ENCODE measurements around the gene TMPO. TPM values are rescaled to one million over a fixed set of nuclear protein-coding genes. Genes with fewer than 3 reads are reported as not detected.
"Not testable (repeated sequence)": the region's sequence is repeated elsewhere in the genome, so short reads cannot be mapped to it uniquely, and the experiment has no call there.

Gene TMPO
- total and polyA plus RNA-seq, 4 experiments from 2014 or later, result 21.7 to 160 (median 98.0) TPM

DNA sequence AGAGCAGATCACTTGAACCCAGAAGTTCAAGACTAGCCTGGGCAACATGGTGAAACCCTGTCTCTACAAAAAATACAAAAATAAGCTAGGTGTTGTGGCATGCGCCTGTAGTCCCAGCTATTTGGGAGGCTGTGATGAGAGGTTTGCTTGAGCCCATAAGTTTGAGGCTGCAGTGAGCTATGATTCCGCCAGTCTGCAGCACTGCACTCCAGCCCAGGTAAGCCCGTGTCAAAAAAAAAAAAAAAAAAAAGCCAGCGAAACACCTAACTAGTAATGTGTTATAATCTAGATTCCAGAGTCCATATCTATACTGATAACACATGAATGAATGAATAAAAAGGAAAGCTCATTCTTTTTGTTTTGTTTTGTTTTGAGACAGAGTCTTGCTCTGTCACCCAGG is 59.6 kb downstream of the TMPO start:
- Mint-ChIP-seq H3K4me1 (no peaks in the 10 kb centered on the region), H3K27me3 (peaks cover 0 to 2% of the 10 kb centered on the region in 2 donors), H3K9me3 (peaks cover 0 to 3% (median 0%) of the 10 kb centered on the region in 8 donors), H3K4me3 (no peak overlapping the region), H3K27ac (no peak overlapping the region), H3K36me3 (no peaks in the 10 kb centered on the region)
- ChIA-PET CTCF (ENCODE audit: partially characterized antibody) (interaction anchor here (0.9 to 2.0 kb wide), 3 partner anchors 8 to 87 kb away, joined by 3 to 17 read pairs (median 3); no protein-coding TSS in a partner anchor), POLR2A (ENCODE audit: partially characterized antibody) (no interaction called here)
- H3K9me3 ChIP-seq (ENCODE audit: control insufficient read depth in 1 of 2, low read length in 2 of 2), result no peaks in the 10 kb centered on the region
- no peaks in the 10 kb centered on the region for H3K36me3 ChIP-seq (ENCODE audit: insufficient read depth, low read length)
- no peaks in the 10 kb centered on the region for H3K4me1 ChIP-seq (ENCODE audit: insufficient read depth, low read length)
- H3K27ac ChIP-seq (ENCODE audit: low read depth, low read length), result no peak overlapping the region
- H3K4me3 ChIP-seq (ENCODE audit: low read length in 2 of 2), result no peak overlapping the region
- H3K27me3 ChIP-seq (ENCODE audit: insufficient read depth, low read length), result no peaks in the 10 kb centered on the region
- intact Hi-C loops (cut with micrococcal nuclease), result no loop called here
- DNase-seq, result no peak

DNA sequence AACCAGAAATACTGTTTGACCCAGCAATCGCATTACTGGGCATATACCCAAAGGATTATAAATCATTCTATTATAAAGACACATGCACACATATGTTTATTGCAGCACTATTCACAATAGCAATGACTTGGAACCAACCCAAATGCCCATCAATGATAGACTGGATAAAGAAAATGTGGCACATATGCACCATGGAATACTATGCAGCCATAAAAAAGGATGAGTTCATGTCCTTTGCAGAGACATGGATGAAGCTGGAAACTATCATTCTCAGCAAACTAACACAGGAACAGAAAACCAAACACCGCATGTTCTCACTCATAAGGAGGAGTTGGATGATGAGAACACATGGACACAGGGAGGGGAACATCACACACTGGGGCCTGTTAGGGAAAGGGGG is 61.4 kb downstream of the TMPO start:
- H3K27me3 Mint-ChIP-seq; H3K27me3 ChIP-seq (ENCODE audit: insufficient read depth, low read length); H3K4me3 Mint-ChIP-seq; H3K4me3 ChIP-seq (ENCODE audit: low read length in 2 of 2); H3K9me3 ChIP-seq (ENCODE audit: control insufficient read depth in 1 of 2, low read length in 2 of 2); H3K36me3 Mint-ChIP-seq; DNase-seq; POLR2A ChIA-PET (ENCODE audit: partially characterized antibody); H3K27ac ChIP-seq (ENCODE audit: low read depth, low read length); H3K4me1 Mint-ChIP-seq; H3K27ac Mint-ChIP-seq; H3K4me1 ChIP-seq (ENCODE audit: insufficient read depth, low read length); intact Hi-C loops (cut with micrococcal nuclease); H3K9me3 Mint-ChIP-seq; H3K36me3 ChIP-seq (ENCODE audit: insufficient read depth, low read length): not testable (repeated sequence)
- CTCF ChIA-PET (ENCODE audit: partially characterized antibody), result interaction anchor here (1.1 kb wide), 1 partner anchor 10 kb away, joined by 7 read pairs; no protein-coding TSS in a partner anchor

DNA sequence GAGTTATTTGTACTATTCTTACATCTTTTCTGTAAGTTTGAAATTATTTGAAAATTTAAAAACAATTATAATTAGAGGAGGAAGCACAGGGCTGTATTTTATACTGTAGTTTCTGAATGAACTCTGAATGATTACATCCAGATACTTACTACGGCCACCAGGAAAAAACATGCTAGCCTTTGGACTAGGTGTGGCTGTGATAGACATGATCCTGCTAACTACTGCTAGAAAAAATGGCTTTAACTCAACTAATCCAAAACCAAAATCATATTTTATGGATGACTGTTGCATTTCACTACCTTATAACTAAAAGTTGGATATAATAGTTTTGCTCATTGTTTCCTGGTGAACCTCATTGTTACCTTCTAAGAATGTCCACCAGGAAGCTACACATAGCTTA is 63.0 kb downstream of the TMPO start:
- H3K27me3 Mint-ChIP-seq, result peaks cover 0 to 2% of the 10 kb centered on the region in 2 donors
- no peaks in the 10 kb centered on the region for H3K4me1 ChIP-seq (ENCODE audit: insufficient read depth, low read length)
- H3K27ac ChIP-seq (ENCODE audit: low read depth, low read length), result no peak overlapping the region
- no peak overlapping the region for H3K4me3 Mint-ChIP-seq
- H3K9me3 Mint-ChIP-seq, result peaks cover 0 to 3% (median 0%) of the 10 kb centered on the region in 8 donors
- no peak overlapping the region for H3K4me3 ChIP-seq (ENCODE audit: low read length in 2 of 2)
- POLR2A ChIA-PET (ENCODE audit: partially characterized antibody), result no interaction called here
- intact Hi-C loops (cut with micrococcal nuclease), result no loop called here
- no peak overlapping the region for H3K27ac Mint-ChIP-seq
- CTCF ChIA-PET (ENCODE audit: partially characterized antibody), result no interaction called here
- H3K27me3 ChIP-seq (ENCODE audit: insufficient read depth, low read length), result no peaks in the 10 kb centered on the region
- H3K9me3 ChIP-seq (ENCODE audit: control insufficient read depth in 1 of 2, low read length in 2 of 2), result no peaks in the 10 kb centered on the region
- H3K36me3 ChIP-seq (ENCODE audit: insufficient read depth, low read length), result no peaks in the 10 kb centered on the region
- DNase-seq, result no peak
- H3K36me3 Mint-ChIP-seq, result no peaks in the 10 kb centered on the region
- no peaks in the 10 kb centered on the region for H3K4me1 Mint-ChIP-seq

DNA sequence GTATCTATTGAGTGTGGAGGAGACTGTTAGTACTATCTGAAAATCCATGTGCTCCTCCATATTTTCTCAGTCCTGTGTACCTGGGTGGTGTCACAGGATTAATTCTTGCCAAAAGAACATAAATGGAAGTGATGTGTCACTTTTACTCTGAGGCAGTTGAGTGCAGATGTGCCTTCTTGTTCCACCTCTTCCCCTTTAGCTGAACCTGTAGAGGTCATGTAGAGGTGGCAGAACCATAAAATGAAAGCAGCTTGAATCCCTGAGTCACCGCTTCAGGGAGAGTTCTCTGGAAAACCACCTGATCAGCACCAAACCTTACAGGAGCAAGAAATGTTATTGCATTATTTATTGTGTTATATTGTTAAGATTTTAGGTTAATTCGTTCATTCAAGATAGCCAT is 63.4 kb downstream of the TMPO start:
- H3K4me1 Mint-ChIP-seq, result no peaks in the 10 kb centered on the region
- ChIA-PET CTCF (ENCODE audit: partially characterized antibody) (no interaction called here), POLR2A (ENCODE audit: partially characterized antibody) (no interaction called here)
- intact Hi-C loops (cut with micrococcal nuclease), result no loop called here
- H3K27ac Mint-ChIP-seq, result no peak overlapping the region
- H3K4me3 Mint-ChIP-seq, result no peak overlapping the region
- no peaks in the 10 kb centered on the region for H3K4me1 ChIP-seq (ENCODE audit: insufficient read depth, low read length)
- H3K27me3 Mint-ChIP-seq, result peaks cover 0 to 2% of the 10 kb centered on the region in 2 donors
- no peak for DNase-seq
- peaks cover 0 to 3% (median 0%) of the 10 kb centered on the region in 8 donors for H3K9me3 Mint-ChIP-seq
- H3K9me3 ChIP-seq (ENCODE audit: control insufficient read depth in 1 of 2, low read length in 2 of 2), result no peaks in the 10 kb centered on the region
- H3K36me3 ChIP-seq (ENCODE audit: insufficient read depth, low read length), result no peaks in the 10 kb centered on the region
- H3K36me3 Mint-ChIP-seq, result no peaks in the 10 kb centered on the region
- no peak overlapping the region for H3K4me3 ChIP-seq (ENCODE audit: low read length in 2 of 2)
- no peaks in the 10 kb centered on the region for H3K27me3 ChIP-seq (ENCODE audit: insufficient read depth, low read length)
- no peak overlapping the region for H3K27ac ChIP-seq (ENCODE audit: low read depth, low read length)

DNA sequence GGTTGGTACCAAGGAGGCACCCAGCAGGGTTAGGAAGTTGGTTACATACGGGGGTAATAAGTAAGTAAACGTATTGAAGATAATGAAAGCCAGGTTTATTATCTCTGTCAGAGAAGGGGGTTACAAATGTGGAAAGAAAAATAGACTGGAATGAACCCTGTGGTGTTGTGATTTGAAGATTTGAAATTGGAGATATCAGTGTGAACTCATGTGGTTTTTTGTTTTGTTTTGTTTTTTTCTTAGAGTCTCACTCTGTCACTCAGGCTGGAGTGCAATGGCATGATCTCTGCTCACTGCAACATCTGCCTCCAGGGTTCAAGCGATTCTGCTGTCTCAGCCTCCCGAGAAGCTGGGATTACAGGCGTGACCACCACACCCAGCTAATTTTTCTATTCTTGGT is 64.0 kb downstream of the TMPO start:
- H3K4me3 ChIP-seq (ENCODE audit: low read length in 2 of 2), result no peak overlapping the region
- ChIA-PET CTCF (ENCODE audit: partially characterized antibody) (no interaction called here), POLR2A (ENCODE audit: partially characterized antibody) (no interaction called here)
- H3K27ac ChIP-seq (ENCODE audit: low read depth, low read length), result no peak overlapping the region
- no peaks in the 10 kb centered on the region for H3K4me1 ChIP-seq (ENCODE audit: insufficient read depth, low read length)
- Mint-ChIP-seq H3K4me3 (no peak overlapping the region), H3K27me3 (peaks cover 0 to 2% of the 10 kb centered on the region in 2 donors), H3K9me3 (peaks cover 0 to 3% (median 0%) of the 10 kb centered on the region in 8 donors), H3K36me3 (no peaks in the 10 kb centered on the region), H3K4me1 (no peaks in the 10 kb centered on the region), H3K27ac (no peak overlapping the region)
- intact Hi-C loops (cut with micrococcal nuclease), result no loop called here
- H3K36me3 ChIP-seq (ENCODE audit: insufficient read depth, low read length), result no peaks in the 10 kb centered on the region
- H3K27me3 ChIP-seq (ENCODE audit: insufficient read depth, low read length), result no peaks in the 10 kb centered on the region
- no peaks in the 10 kb centered on the region for H3K9me3 ChIP-seq (ENCODE audit: control insufficient read depth in 1 of 2, low read length in 2 of 2)
- no peak for DNase-seq

DNA sequence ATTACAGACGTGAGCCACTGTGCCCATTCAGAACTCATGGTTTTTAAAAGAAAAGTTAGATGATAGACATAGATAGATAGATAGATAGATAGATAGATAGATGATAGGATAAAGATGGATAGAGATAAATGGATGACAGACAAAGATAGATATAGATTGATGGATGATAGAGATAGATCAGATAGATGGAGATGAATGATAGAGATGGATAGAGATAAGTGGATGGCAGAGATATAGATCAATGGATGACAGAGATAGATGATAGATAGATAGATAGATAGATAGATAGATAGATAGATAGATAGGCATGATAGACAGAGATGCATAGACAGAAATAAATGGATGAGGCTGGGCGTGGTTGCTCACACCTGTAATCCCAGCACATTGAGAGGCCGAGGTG is 64.4 kb downstream of the TMPO start:
- Histone ChIP-seq H3K36me3 (ENCODE audit: insufficient read depth, low read length) (no peaks in the 10 kb centered on the region), H3K4me3 (ENCODE audit: low read length in 2 of 2) (no peak overlapping the region), H3K27me3 (ENCODE audit: insufficient read depth, low read length) (no peaks in the 10 kb centered on the region), H3K27ac (ENCODE audit: low read depth, low read length) (no peak overlapping the region), H3K4me1 (ENCODE audit: insufficient read depth, low read length) (no peaks in the 10 kb centered on the region), H3K9me3 (ENCODE audit: control insufficient read depth in 1 of 2, low read length in 2 of 2) (no peaks in the 10 kb centered on the region)
- ChIA-PET CTCF (ENCODE audit: partially characterized antibody) (no interaction called here), POLR2A (ENCODE audit: partially characterized antibody) (no interaction called here)
- no peak for DNase-seq
- Mint-ChIP-seq H3K27me3 (peaks cover 0 to 2% of the 10 kb centered on the region in 2 donors), H3K9me3 (peaks cover 0 to 3% (median 0%) of the 10 kb centered on the region in 8 donors), H3K36me3 (no peaks in the 10 kb centered on the region), H3K4me1 (no peaks in the 10 kb centered on the region), H3K4me3 (no peak overlapping the region), H3K27ac (no peak overlapping the region)
- intact Hi-C loops (cut with micrococcal nuclease), result no loop called here

DNA sequence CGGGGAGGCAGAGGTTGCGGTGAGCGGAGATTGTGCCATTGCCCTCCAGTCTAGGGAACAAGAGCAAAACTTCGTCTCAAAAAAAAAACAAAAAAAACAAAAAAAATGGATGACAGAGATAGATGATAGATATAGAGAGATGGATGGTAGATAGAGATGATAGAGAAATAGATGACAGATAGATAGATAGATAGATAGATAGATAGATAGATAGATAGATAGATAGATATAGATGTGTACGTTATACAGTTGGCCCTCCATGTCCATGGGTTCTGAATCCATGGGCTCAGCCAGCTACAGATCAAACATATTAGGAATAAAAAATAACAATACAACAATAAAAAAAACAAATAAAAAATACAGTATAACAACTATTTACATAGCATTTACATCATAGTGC is 65.3 kb downstream of the TMPO start:
- intact Hi-C loops (cut with micrococcal nuclease), result no loop called here
- Mint-ChIP-seq H3K27ac (no peak overlapping the region), H3K27me3 (peaks cover 0 to 2% of the 10 kb centered on the region in 2 donors), H3K9me3 (peaks cover 0 to 3% (median 0%) of the 10 kb centered on the region in 8 donors), H3K4me3 (no peak overlapping the region), H3K4me1 (no peaks in the 10 kb centered on the region), H3K36me3 (no peaks in the 10 kb centered on the region)
- no peaks in the 10 kb centered on the region for H3K36me3 ChIP-seq (ENCODE audit: insufficient read depth, low read length)
- no peaks in the 10 kb centered on the region for H3K9me3 ChIP-seq (ENCODE audit: control insufficient read depth in 1 of 2, low read length in 2 of 2)
- DNase-seq, result no peak
- H3K4me3 ChIP-seq (ENCODE audit: low read length in 2 of 2), result no peak overlapping the region
- POLR2A ChIA-PET (ENCODE audit: partially characterized antibody), result no interaction called here
- H3K27me3 ChIP-seq (ENCODE audit: insufficient read depth, low read length), result no peaks in the 10 kb centered on the region
- H3K27ac ChIP-seq (ENCODE audit: low read depth, low read length), result no peak overlapping the region
- H3K4me1 ChIP-seq (ENCODE audit: insufficient read depth, low read length), result no peaks in the 10 kb centered on the region
- CTCF ChIA-PET (ENCODE audit: partially characterized antibody), result interaction anchor here (0.6 to 1.3 kb wide), 2 partner anchors 14 to 70 kb away, joined by 3 to 5 read pairs; no protein-coding TSS in a partner anchor

DNA sequence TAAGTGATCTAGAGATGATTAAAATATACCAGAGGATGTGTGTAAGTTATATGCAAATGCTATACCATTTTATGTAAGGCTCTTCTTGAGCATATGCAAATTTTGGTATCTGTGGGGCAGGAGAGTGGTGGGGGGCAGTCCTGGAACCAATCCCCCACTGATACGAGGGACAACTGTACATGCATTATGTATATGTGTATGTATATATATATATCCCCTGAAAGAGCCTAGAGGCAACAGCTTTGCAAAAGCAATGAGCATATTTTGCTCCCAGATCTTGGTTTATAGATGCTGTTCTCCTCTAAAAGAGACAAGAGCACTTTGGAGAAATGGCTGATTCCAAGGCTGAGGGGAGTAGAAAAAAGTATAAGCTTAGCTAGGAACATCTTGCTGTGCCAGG is 65.7 kb downstream of the TMPO start:
- no peaks in the 10 kb centered on the region for H3K4me1 Mint-ChIP-seq
- no peak overlapping the region for H3K4me3 Mint-ChIP-seq

More for the DNA sequence above, 65.7 kb downstream of the TMPO start:
- ChIA-PET POLR2A (ENCODE audit: partially characterized antibody) (no interaction called here), CTCF (ENCODE audit: partially characterized antibody) (interaction anchor here (0.6 to 1.3 kb wide), 2 partner anchors 14 to 70 kb away, joined by 3 to 5 read pairs; no protein-coding TSS in a partner anchor)
- DNase-seq, result no peak
- Mint-ChIP-seq H3K36me3 (no peaks in the 10 kb centered on the region), H3K9me3 (peaks cover 0 to 3% (median 0%) of the 10 kb centered on the region in 8 donors), H3K27ac (no peak overlapping the region), H3K27me3 (peaks cover 0 to 2% of the 10 kb centered on the region in 2 donors)
- no peaks in the 10 kb centered on the region for H3K36me3 ChIP-seq (ENCODE audit: insufficient read depth, low read length)
- intact Hi-C loops (cut with micrococcal nuclease), result no loop called here
- H3K4me1 ChIP-seq (ENCODE audit: insufficient read depth, low read length), result no peaks in the 10 kb centered on the region
- no peaks in the 10 kb centered on the region for H3K27me3 ChIP-seq (ENCODE audit: insufficient read depth, low read length)
- H3K27ac ChIP-seq (ENCODE audit: low read depth, low read length), result no peak overlapping the region
- H3K4me3 ChIP-seq (ENCODE audit: low read length in 2 of 2), result no peak overlapping the region
- H3K9me3 ChIP-seq (ENCODE audit: control insufficient read depth in 1 of 2, low read length in 2 of 2), result no peaks in the 10 kb centered on the region

All from CD4-positive, alpha-beta memory T cell (primary cell).